Measurements from ENCODE around the gene ERH.

Gene ERH

DNA sequence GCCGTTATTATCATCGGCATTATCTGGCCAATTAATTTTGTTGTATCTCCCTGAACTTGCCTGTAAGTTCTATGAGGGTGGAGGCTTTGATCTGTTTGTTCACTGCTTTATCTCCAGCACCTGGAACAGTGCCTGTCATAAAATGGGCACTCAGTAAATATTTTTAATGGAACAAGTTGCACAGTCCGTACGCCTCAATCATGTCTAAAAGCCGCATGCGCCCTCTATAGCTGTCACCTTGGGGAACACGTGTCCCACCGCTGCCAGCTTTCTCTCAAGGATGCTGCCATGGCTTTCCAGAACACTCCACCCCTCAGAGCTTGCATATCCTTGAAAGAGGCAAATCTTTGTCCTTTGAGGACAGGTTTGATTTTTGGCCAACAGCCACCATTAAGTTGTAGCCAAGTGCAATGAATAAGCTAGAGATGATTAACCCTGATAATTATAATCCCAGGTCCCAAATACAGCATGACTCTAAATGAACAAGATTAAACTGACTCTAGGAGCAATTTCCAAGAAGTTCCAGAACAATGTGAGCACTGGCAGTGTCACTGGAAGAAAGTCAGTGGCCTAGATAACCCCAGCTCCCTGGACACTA, 55.1 kb downstream of the ERH start:
- TF ChIP-seq, protein P1, sequence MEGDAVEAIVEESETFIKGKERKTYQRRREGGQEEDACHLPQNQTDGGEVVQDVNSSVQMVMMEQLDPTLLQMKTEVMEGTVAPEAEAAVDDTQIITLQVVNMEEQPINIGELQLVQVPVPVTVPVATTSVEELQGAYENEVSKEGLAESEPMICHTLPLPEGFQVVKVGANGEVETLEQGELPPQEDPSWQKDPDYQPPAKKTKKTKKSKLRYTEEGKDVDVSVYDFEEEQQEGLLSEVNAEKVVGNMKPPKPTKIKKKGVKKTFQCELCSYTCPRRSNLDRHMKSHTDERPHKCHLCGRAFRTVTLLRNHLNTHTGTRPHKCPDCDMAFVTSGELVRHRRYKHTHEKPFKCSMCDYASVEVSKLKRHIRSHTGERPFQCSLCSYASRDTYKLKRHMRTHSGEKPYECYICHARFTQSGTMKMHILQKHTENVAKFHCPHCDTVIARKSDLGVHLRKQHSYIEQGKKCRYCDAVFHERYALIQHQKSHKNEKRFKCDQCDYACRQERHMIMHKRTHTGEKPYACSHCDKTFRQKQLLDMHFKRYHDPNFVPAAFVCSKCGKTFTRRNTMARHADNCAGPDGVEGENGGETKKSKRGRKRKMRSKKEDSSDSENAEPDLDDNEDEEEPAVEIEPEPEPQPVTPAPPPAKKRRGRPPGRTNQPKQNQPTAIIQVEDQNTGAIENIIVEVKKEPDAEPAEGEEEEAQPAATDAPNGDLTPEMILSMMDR (IDR thresholded peaks at IDR 0.05), result no peak

DNA sequence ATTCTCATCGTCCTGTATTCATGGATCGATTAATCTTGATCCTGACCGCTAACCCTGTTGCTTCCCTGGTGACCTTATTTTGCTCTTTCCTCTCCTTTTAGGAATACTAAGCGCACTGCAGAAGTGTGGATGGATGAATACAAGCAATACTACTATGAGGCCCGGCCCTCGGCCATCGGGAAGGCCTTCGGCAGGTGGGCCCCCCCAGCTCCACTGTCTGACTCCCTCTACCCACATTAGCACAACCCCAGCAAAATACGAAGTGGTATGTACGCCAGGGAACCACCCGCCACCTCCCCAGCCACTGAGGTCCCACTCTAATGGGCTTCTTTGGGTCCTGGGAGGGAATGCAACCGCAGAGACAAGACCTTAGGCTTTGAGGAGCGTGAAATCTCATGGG, 58.7 kb downstream of the ERH start:
- TF ChIP-seq, protein P1 (IDR thresholded peaks at IDR 0.05), result no peak

DNA sequence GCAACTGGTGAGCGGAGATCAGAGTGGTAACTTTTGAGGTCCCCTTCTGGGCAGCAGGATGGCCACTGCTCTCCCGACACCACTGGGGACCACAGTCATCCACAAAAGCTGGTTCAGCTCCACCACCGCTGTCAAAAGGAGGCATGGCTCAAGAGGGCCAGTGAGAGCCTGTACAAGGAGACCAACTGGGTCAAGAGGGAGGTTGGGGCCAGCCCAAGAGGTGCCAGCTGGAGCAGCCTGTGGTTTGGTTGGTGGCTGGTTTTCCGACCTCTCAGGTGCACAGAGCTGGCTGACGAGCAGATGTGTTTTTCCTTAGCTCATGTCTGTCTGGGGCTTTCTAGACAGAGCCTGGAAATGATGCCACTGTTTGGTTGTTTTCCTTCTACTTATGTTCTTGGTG, 60.1 kb downstream of the ERH start:
- TF ChIP-seq, protein P1 (IDR thresholded peaks at IDR 0.05), result no peak

DNA sequence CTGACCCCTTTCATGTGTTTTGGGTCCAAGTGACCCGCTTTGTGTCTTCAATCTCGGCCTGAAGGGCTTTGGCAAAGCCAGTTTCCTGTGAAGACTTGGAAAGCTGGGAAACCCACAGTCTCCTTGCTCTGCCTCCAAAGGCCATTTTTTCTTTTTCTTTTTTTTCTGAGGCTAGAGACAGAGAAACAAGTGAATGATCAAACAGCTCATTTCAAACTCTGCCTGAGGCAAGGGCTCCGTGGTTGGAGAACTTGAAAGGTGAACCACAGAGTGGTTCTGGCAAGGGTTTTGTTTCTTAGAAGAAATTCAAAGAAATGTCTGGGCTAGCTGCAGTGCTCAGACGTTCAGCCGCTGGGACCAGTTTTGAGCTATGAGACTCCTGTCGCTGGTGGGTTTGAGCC, 62.7 kb downstream of the ERH start:
- TF ChIP-seq, protein P1 (IDR thresholded peaks at IDR 0.05), result no peak

DNA sequence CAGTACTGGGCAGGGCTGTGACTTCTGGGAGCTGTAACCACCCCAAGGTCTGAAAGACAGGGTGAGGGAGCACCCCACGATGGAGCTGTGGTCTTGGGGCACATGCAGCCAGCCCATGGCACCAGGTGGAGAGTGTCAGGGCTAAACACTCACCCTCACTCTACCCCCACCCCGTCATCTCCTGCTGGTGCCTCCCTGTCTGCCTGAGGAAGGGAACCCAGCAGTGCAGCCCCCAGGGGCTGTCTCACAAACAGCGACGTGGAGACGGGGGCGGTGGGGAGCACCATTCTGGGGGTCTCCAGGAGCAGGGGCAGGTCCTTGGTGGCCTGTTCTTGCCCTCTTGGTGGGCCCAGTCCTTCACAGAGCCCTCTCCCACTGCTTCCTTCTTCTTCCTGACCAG, 63.5 kb downstream of the ERH start:
- TF ChIP-seq, protein P1 (IDR thresholded peaks at IDR 0.05), result no peak

DNA sequence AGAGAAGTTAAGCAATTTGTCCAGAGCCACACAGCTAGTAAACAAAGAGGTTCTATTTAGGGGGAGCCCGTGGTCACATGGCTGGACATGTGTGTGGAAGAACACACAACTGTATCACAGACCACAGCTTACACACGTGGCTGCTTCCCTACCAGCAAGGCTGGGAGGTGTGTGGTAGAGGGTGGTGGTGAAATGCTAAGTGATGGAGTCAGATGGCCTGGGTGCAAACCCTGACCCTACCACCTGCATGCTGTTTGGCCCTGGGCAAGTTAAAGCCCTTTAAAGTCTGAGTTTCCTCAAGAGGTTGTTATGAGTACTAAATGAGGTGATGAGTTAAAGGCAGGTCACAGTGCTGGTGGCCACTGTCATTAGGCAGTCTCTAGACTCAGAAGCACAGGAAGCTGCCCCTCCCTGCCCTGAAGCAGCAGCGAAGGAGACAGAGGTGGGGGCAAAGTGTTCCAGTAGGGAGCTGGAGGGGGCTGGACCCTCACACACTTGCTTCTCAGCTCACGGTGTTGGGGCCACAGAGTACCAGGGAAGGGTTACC, 64.2 kb downstream of the ERH start:
- TF ChIP-seq, protein P1 (IDR thresholded peaks at IDR 0.05), result no peak

DNA sequence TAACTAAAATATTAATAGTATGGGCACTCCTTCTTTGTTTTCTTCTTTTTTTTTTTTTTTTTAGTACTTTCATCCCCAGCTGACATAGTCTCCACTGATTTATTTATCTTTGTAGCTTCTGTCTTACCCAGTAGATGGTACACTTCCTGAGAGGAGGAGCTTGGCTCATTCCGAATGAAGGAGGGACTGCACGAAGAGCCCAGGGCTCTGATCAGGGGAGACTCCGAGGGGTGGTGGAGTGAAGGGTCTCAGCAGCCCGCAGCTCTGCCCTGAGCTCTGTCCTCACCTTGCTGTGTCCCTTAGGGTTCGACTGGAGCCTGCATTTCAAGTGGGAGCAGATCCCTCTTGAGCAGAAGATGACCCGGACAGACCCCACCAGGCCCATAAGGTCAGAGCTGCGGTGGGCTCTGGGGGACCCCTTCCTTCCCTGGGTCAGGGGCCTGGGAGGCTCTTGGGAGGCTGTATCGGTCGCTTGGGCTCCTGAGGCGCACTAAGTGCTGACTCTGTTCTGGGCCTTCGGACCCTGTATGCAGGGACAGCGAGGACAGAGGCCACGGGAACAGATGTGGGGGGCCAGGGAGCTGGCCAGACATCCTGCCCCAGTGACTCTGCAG, 65.2 kb downstream of the ERH start:
- TF ChIP-seq, protein P1 (IDR thresholded peaks at IDR 0.05), result no peak
